ENCODE data around the gene PELI2.

PELI2 gene, protein sequence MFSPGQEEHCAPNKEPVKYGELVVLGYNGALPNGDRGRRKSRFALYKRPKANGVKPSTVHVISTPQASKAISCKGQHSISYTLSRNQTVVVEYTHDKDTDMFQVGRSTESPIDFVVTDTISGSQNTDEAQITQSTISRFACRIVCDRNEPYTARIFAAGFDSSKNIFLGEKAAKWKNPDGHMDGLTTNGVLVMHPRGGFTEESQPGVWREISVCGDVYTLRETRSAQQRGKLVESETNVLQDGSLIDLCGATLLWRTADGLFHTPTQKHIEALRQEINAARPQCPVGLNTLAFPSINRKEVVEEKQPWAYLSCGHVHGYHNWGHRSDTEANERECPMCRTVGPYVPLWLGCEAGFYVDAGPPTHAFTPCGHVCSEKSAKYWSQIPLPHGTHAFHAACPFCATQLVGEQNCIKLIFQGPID

DNA sequence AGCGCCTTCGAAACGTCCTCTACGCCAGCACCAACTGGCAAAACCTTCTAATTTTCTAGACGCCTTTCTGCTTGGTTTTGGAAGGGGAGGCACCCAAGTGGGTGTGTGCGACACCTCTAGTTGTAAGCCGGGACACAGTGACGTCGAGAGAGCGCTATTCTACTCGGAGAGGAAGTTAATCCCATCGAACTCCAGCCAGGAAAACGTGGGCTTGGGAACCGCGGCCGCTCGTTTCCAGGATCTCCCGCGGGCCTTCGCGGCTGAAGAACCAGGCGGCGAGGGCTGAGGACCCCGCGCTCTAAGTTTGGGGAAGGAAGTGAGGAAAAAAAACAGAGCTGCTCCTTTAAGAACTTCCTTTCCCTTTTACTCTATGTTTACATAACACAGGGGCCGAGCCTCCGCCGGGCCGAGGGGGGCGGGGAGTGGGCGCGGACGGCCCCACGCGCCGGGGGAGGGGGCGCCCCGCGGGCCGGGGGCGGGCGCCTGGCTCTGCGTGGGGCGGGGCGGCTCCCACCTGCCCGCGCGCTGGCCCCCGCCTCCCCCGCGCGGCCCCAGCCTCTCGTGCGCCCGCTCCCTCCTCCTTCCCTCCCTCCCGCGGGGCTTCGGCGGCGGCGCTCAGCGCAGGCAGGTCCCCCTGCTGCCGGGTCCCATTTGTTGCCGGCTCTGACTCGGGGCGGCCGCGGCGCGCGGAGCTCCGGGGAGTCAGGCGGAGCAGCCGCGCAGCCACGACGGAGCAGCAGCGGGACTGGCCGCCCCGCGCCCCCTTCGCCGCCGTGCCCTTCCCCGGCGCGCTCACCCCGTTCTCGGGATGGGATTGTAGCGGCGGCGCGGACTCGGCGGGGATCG is at the start of gene PELI2:
PELI2 (plus strand) TSS at position 647 of the 846 bp plus-strand sequence. CDS start 250 bp downstream, outside the sequence.
- DNase-seq, result peak; percentile 83

DNA sequence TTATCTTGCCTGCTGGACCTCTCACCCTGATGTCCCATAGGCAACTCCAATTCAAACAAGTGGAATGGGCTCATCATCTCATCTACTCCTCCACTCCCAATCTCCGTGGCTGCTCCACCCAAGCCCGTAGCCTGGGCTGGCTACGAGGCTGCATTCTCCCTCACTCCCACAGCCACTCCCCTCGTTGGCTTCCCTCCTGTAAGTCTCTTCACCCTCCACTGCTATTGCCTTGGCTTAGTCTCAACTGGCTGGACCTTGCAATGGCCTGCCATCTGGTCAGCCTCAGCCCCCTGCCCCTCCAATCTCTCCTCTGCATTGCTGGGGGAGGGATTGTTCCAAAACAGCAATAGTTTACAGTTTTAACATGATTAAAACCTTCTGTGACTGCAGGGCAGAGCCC is 44.4 kb upstream of the PELI2 start:
- DNase-seq, result no peak

DNA sequence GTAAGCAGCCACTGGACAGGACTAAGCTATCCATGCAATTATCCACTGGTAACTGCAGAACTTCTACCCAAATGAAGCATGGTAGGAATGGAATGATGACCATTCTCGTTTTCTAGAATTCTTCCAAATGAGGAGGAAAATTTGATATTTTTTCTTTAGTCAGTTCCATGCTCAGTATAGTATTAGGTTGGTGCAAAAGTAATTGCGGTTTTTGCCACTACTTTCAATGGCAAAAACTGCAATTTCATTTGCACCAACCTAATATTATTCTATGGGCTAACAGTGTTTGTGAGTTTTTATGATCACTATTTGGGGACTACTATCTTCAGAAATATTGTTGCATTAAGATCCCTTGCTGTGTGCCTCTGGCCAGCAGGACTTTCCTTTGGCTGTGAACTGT is 42.9 kb upstream of the PELI2 start:
- DNase-seq, result no peak

DNA sequence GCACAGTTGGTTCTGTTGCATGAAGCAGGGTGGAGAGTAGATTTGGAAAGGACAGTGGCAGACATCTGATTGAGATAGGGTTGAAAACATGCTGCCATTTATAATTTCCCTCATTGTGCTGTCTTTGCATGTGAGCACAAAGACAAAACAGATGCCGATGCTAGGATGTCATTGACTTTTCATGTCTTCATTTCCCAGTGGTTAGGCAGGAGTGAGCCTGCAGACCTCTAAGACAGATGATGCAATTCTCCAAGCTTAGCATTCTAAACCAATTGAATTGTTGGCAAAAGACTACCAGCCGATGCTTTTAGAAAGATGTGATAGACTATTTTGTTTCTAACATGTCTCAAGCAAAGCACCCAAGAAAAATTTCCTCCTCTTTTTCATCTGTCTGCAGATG is 37.1 kb upstream of the PELI2 start:
- DNase-seq, result no peak

DNA sequence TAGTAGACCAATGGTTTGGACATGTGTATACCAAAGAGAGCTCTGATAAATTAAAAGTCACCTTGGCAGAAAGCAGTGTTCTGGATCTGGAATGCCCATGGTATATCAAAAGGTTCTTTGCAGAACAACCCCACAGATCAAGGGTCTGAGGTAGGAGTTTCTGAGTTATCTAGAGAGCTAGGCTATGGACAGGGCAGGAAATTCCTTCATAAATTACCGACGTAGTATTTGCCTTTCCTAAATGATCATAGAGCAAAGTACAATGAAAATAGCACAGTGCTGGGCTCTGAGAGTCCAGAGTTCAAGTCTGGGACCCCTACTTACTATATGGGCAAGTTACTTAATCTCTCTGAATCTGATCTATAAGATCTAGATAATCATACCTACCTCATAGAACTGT is 35.3 kb upstream of the PELI2 start:
- no peak for DNase-seq

DNA sequence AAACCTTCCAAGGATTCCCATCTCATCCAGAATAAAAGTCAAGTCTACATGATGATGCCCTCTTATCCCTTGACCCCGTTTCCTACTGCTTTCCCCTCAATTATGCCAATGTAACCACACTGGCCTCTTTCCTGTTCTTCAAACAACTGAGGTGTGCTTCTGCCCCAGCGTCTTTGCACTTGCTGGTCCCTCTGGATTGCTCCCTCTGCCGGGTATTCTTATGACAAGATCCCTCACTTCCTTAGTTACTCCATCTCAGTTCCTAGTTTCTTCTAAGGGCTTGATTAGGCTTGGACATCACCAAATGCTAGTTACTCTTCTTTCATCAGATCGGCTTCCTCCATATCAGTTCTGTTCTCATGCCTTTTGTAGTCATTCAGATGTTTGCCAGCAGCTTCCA is 32.7 kb upstream of the PELI2 start:
- no peak for DNase-seq

DNA sequence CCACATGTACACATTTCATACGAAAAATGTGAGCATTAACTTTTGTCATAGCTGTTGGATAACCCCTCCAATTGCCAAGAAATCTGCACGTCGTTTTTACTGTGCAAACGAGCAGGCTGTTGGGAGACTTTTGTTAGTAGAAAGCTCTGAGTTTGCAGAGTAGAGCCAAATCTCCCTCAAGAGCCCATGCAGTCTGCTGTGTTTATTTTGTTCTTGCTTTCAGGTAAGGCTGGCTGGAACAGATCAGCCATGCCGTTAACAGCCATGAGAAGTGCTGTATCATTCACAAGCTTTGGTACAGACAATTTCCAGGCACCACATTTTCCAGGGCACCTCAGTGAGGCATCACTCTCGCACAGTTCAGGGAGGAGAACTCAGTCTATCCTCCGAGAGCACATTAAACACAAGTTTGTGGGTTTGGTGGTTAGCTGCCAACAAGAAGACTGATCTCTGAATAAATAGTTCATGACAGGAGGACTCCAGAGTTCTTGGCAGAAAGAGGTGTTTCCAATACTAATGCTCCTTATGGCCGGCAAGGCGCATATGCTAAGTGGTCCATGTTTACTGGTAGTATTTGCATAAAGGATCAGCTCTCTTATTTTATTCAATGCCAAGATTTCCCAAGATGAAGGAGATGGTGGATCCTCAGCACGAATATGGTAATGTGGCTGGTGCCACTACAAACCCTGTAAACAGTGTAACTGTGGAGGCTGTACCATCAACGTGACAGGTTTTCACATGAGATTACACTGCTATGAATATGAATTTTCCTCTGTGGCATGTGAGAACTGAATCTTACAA is 30.3 kb upstream of the PELI2 start:
- DNase-seq, result no peak

DNA sequence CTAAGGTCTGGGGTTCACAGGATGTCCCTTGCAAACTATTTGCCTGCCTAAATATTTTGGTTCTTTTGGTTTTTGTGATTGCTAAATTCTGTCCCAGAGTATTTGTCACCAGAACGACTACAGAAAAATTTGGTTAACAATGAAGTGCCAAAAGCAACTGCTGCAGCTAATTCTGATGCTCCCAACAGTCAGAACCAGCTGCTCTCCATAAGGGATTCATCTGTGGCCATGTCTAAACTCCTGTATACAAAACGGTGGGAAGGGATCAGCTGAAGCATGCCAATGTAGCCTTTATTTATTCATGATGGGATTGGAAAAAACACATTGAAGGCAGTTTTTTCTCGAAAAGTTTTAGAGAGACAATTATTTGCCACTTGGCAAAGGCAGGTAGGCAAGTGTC is 29.3 kb upstream of the PELI2 start:
- no peak for DNase-seq

DNA sequence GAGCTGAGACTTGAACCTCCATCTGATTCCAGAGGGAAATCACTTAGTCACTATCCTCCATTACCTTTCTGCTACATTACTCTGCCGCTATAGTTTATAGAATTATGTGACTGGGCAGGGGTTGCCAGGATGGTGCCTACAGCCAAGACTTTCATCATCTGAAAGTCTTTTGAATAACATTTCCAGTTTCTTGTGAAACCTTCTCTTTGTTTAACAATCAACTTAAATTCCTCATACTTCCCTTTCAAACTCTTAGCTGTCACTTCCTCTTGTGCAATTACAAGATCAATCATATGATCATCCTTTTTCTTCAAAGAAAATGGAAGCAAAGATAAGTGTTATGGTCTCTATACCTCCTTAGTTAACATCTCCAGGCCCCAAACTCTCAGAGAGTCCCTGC is 25.4 kb upstream of the PELI2 start:
- no peak for DNase-seq

DNA sequence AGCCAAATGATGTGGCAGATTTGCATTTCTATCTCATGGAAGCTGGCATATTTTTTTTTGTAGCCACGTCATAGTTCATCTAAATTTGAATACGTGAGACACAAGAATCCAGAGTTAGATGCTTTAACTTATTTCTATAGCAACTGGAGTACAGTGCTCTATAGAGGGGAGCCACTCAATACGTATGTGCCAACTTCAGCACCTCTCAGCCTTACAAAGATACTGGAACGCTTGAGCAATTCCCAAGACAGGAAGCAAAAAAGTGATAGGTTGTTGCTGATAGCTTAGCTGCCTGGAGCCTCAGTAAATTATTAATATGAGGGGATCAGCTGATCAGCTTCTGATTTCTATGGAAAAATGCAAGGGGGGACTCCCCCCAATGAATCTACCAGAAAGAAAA is 24.1 kb upstream of the PELI2 start:
- no peak for DNase-seq

DNA sequence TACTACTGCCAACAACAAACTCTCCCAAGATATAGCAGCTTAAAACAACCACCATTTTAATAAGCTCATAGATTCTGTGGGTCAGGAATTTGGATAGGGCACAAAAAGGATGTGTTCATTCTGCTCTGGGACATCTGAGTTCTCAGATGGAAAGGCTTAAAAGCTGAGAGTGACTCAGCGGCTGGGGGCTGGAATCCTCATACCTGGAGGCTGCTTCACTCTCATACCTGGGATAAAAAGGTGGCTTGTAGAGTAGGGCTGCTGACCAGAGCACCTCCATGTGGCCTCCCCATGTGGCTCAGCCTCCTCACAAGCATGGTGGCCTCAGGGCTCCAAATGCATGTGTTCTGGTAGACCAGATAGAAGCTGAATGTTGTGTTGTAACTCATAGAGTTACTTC is 20.2 kb upstream of the PELI2 start:
- DNase-seq, result no peak

DNA sequence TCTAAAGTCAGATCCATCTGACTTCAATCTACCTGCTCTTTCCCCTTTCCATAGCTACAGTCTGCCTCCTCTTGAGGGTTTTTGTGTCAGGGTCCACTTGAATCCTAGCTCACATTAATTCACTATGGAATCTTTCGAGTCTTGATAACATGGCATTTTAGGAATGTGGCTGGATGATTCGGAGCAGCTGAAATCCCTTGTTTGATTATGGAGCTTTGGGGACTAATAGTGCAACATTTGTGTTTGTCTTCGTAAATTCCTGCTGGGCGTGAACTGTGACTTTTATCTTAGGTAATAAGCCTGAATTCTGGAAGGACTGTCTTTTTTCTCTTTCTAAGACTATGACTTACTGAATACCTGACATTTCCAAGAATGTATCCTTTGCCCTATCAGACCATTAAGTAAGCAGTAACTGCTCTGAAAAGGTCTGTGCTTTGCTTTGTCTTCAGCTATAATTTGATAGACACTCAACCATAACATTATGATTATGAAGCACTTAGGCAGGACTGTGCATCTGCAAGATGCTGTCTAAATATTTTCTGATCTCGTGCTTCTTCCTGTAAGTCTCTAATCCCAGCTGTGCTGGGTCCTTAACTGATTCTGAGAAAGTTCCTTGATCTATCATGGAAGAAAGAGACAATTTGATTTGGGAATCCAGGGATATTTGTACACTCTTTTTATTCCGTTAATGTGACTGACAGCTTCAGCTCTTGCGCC is 19.0 kb upstream of the PELI2 start:
- no peak for DNase-seq

DNA sequence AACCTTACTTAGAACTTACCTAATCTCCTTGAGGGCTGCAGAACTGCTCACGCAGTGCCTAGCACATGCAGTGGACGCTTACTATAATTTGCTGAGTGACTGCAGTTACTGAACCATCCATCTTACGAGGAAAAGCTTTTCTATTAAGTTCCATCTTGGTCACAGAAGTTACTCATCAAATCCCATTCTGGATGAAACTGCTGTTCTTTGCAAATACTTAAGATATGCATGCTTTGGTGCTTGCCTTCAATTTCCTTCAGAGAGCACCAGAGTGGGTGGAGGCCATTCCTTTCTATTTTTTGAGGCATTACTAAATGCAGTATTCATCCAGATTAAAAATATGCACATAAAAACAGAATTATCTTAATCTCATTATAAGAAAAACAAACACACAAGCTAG is 17.7 kb upstream of the PELI2 start:
- no peak for DNase-seq

DNA sequence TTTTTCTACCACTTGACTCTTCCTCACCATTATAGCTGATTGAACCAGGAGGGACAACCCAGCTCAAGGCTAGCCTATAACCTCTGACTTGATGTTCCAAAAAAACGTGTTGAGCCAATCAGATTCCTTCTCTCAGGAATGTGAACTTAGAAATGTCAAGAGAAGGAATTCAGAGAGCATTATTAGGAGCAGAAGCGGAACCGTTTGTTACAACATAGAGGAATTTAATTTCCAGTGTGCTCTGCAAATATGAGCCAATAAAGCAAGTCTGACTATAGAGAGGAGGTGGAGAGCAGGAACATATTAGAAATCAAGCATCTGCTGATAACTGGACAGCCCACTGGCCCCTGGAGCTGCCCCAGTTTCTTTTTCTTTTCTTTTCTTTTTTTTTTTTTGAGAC is 15.3 kb upstream of the PELI2 start:
- DNase-seq, result no peak

DNA sequence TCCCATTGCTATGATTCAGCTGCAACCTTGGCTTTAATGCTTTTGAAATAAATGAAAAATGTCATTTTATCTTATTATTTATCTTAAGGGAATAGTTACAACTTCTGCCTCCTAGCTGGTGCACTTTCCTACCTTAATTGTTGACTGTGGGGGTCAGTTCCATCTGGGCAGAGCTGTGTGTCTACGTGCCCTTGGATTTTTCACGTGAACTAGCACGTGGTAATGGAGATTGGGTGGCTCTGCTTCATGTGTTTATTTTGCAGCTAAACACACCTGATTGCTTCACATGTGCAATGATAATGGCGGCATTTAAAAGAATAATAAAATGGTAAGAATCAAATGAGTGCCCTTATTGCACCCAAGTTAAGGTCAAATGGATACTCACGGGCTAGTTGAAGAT is 10.6 kb upstream of the PELI2 start:
- DNase-seq, result no peak

DNA sequence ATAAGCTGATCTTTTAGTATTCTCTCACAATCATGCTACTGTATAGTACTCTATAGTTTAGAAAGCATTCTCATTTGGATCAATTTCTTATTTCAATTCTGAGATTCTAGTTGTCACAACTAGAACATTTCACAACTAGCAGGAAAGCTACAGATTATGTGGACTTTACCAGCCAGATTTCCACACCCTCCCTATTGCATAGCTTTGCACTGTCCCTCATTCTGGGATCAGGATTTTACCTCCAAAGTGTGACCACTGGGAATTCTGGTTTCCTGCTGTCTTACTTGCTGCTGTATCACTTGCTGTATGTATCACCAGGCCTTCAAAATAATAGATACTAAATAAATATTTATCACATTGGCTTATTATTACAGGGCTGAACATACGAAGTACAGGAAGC is 10.2 kb upstream of the PELI2 start:
- DNase-seq, result no peak

DNA sequence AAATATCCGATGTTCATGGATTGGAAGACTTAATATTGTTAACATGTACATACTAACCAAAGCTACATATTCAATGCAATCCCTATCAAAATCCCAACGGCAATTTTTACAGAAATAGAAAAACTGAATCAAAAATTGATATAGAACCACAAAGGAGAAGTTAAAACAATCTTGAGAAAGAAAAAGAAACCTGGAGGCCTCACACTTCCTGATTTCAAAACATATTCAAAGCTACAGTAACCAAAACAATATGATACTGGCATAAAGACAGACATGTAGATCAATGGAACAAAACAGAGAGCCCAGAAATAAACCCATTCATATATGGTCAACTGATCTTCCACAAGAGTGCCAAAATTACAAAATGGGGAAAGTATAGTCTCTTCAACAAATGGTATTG is 5.4 kb upstream of the PELI2 start:
- no peak for DNase-seq

DNA sequence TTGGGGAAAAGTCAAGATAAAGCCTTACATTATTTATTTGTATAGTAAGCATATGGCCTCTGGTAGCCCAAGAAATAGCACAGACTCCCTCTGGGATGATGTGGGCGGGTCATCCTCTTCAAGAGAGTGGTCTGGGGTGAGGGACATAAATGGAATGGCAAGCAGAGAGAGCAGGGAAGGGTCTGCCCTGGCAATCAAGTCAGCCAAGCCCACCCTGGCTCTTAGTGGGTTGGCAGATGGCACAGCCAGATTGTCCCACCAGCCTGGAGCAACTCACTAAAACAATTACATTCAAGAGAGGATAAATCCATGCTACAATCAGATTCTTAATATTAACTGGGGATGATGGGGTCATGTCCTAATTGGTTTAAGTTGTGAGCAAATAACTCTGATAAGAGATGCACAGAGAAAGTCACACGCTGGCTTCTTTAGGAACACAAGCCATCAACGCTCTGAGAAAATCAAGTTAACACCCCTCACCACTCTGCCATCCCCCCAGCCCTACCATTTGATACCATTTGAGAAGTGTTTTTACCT is 2.8 kb upstream of the PELI2 start:
- no peak for DNase-seq

DNA sequence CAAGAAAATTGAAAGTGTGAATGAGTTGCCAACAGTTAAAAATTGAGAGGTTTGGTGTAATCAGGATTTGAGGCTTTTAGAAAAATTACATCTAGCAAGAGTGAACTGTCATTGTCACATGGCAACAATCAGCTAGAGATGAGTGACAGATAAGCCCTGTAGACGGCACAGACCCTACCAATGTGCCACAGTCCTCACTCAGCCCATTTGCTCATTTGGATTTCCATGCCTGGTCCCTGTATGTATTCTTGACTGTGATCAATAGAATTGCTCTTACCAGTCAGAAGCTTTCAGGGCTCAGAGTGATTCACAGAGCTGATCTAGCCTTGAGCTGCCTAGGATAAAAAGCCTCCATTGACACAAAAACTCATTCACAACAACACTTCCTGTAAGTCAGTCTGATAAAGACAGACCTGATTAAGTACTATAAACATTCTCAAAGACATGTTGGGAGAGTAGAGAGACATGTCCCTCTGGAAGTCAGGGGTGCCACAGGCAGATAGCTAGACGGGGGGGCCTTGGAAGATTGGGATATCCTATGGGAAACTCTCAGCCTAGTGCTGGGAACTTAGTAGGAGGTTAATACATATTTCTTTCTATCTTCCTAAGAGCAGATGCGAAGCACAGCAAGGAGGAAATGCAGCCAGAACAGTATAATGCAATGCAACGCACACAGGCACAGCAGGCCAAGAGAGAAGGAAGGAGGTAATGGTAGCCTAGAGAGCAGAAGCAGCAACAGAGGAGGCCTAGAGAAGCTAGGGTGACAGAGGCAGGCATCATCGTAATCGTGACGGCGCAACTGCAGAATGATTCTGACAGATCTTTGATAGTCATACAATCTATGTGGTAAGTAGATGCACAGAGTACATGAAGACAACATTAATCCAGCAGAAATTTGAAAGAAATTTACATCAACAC is 2.0 kb upstream of the PELI2 start:
- DNase-seq, result no peak

DNA sequence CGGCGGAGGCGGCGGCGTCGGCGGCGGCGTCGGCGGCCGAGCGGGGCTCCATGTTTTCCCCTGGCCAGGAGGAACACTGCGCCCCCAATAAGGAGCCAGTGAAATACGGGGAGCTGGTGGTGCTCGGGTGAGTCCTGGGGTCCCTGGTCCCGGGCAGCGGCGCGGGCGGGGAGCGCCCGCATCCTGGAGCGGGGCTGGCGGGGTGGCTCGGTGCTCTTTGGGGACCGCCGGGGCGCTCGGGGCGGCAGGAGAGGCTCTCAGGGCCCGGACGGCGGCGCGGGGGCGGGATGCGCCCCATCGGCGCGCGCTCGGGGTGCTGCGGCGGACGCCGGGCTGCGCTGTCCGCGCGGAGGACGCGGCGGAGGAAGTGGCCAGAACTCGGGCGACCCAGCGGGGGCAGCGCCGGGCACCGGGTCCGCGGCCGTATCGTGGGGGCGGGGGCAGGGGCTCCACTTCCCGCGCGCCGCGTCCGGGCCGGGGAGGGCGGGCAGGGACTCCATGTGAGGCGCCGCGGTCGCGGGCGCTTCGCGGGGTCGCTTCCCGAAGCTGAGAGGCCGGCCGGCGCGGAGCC is 485 bp downstream of the PELI2 start:
- peak; percentile 64 for DNase-seq

Data from activated CD8-positive, alpha-beta memory T cell treated with anti-CD3 and anti-CD28 coated beads, Interleukin-2, amount 50 U/mL, for 48 hours (primary cell).